GM20000 (cell line): Measurements from ENCODE around the gene SLC4A4.

Source experiments
- DNase-seq: peaks from one replicate; pipeline ENCODE4 v3.0.0; 2012; ENCODE audit warnings: low spot score
- TF ChIP-seq, protein P1 (sequence below): IDR thresholded peaks from 2 replicates; pipeline ENCODE4 v1.5.1; 2012; ENCODE audit warnings: mild to moderate bottlenecking, control low read depth; ENCODE audit errors: extremely low read depth, missing control alignments

The SLC4A4 gene

DNA sequence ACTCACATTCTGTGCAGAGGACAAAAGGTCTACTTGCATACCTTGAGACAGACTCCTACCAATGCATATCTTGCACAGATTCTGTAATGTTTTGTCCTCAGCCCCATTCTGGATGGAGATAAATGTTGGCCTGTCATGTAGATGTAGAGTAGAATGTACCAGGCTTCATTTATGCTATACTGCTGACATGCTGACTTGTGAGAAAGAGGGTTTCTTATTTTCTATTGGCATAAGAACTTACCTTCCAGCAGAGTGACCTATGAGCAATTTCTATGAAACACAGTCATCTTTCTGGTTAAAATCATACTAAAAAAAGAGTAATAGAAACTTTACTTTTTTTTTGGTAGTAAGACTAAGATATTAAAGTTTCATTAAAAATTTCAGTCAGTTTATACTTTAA, 17.2 kb downstream of the SLC4A4 start:
- DNase-seq = no peak

DNA sequence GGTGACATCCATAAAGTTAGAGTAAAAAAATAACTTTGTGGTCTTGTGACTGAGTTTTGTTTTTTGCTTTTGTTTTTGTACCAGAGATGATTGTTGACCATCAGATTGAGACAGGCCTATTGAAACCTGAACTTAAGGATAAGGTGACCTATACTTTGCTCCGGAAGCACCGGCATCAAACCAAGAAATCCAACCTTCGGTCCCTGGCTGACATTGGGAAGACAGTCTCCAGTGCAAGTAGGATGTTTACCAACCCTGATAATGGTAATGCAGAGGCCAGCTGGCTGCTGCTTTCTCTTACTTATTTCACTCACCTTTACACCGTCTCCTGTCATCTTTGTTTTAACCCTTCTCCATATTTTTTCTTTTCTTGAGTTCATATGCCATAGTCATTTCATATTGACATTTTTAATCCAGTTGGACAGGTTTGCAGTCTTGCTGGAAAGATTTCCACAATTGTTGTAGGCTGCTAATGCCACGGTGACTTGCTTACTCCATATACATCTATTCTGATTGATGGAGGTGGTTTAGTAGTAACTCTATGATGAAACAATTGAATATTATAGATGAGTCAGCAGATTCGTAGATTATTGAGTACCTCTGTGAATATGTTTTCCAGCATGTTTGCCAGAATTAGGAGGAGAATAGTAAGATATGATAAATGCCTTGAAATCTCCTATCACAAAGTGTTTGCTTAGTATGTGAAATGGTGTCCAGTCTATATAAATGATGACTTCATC, 18.3 kb downstream of the SLC4A4 start:
- TF ChIP-seq, protein P1, sequence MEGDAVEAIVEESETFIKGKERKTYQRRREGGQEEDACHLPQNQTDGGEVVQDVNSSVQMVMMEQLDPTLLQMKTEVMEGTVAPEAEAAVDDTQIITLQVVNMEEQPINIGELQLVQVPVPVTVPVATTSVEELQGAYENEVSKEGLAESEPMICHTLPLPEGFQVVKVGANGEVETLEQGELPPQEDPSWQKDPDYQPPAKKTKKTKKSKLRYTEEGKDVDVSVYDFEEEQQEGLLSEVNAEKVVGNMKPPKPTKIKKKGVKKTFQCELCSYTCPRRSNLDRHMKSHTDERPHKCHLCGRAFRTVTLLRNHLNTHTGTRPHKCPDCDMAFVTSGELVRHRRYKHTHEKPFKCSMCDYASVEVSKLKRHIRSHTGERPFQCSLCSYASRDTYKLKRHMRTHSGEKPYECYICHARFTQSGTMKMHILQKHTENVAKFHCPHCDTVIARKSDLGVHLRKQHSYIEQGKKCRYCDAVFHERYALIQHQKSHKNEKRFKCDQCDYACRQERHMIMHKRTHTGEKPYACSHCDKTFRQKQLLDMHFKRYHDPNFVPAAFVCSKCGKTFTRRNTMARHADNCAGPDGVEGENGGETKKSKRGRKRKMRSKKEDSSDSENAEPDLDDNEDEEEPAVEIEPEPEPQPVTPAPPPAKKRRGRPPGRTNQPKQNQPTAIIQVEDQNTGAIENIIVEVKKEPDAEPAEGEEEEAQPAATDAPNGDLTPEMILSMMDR = no peak
- no peak for DNase-seq

More for the DNA sequence above, 17.2 kb downstream of the SLC4A4 start:
- TF ChIP-seq, protein P1 = no peak

DNA sequence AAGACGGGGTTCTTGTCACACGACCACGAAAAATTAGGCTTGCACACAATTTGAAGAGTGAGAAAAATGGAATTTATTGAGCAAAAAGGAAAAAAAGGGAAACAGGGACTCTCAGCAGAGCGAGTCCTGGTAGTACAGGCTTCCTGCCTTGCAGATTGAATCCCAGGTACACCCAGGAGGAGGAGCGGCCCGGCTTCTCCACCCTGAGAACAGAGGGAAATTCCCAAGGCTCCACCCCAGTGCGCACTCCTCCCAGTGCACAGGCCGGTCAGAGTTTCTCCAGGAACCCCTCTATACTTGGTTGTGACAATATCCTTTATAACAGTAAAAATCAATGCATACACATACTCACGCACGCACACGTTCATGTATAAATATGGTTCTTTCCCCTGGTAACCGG, 22.0 kb downstream of the SLC4A4 start:
- no peak for DNase-seq
- TF ChIP-seq, protein P1 = no peak

DNA sequence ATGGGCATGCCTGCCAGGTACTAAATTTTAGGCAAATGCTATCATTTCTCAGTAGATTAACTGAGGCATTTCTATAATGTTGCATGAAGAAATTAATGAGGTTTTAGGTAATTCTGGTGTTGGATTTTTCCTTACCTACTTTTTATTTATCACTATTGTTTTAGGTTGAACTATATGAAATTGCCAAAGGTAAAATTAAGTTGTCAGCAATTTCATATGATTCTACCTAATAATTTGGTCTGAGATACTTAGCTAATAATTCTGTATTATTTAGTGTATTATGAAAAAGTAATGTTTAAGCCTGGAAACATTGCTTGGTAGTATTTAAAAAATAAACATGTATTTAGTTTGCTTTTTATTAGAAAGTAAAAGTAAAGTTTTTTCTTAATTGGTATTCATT, 22.7 kb downstream of the SLC4A4 start:
- TF ChIP-seq, protein P1 = no peak
- DNase-seq = no peak

DNA sequence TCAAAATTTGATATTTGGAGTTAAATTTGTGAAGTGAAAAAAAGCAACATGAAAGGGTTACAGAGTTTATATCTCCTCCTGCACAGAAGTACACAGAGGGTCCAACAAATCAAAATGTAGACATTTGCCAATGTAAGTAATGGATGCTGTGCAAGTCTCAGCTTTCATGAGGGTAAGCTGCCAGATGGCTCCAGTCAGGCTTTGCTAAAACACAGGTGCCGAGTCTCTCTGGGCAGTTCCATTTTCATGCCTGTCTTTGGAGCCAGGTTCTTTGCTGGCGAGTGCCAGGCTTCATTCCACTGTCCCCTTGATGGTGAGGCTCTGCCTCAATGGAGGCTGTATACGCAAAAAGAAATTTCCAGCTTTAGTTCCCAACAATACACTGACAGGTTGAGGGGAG, 27.9 kb downstream of the SLC4A4 start:
- no peak for DNase-seq
- TF ChIP-seq, protein P1 = no peak

DNA sequence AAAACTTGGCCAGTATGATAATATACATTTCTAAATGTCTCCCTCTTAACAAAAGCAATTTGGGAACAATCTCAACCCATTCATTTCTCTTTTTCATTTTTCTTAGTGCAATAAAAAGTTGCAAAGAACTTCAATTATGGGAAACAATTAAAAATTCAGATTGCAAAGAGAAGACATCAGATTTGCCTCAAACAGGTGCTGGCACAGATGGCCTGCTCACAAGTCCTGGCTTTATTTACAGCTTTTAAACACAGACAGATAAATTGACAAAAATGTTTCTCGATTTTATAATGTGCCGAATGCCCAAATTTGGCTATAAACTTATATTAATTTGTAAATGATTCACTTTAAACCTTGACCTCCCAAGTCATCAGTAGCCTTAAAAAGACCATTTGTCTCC, 28.7 kb downstream of the SLC4A4 start:
- no peak for DNase-seq

DNA sequence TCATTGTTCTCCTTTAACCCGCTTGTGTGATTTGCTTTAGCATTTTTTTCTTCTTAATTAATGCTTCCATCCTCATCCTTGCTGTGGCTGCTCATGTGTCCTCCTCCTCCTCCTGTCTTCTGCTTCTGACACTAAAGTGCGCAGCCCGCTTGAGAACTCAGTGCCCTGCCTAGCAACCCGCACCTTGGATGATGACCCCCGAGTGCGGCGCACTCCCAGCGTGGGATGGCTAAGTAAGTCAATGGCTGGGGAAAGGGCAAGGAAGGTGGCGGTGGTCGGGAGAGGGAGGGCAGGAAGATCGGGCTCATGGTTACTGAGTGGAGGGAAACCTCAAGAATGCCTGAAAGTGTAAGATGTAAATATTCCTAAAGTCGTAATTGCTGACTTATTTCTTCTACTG, 30.1 kb downstream of the SLC4A4 start:
- DNase-seq = no peak
- TF ChIP-seq, protein P1 = no peak

More for the DNA sequence above, 28.7 kb downstream of the SLC4A4 start:
- TF ChIP-seq, protein P1 = no peak
